A549 (cell line): Measurements from ENCODE around the gene SART3. TPM values are rescaled to one million over a fixed set of nuclear protein-coding genes. Genes with fewer than 3 reads are reported as not detected.

Experiments
- ATAC-seq, 2 experiments: fragments of 200-7000 bp in 1 of 2; fragments of >200 bp in 1 of 2; cut with Nextera tagmentation in 1 of 2; cut with Tn5 transposase in 1 of 2; 3 replicates each; pipeline versions ENCODE4 v1.8.0 to v1.9.1; 2018 to 2020; ENCODE audit warnings: mild to moderate bottlenecking in 1 of 2, moderate library complexity in 1 of 2
- CTCF ChIA-PET: fragments of 300-600 bp; sonication (Branson Sonifier 250); formaldehyde crosslinking; extraction: SDS; loops from one replicate; lab custom pipeline; 2021; ENCODE audit warnings: antibody characterized with exemption, inconsistent platforms; lab: Yijun Ruan, JAX
- POLR2A ChIA-PET: fragments of 350-600 bp; formaldehyde crosslinking; extraction: SDS; loops from one replicate; lab custom pipeline; 2021; ENCODE audit warnings: antibody characterized with exemption, inconsistent platforms; lab: Yijun Ruan, JAX
- DNase-seq, 2 experiments: peaks; one replicate each; pipeline versions ENCODE4 v3.0.0 to v3.0.0-alpha.2; 2011 to 2016; ENCODE audit warnings: low read depth in 1 of 2, low spot score in 1 of 2
- FAIRE-seq: peaks from 2 replicates; lab custom pipeline; 2011; peaks lifted over from hg19 to GRCh38; lab: Jason Lieb, UNC
- H3K27ac ChIP-seq, 2 experiments: fragments of >200 bp; sonication (Bioruptor Twin); formaldehyde crosslinking; 3 replicates each; pipeline ENCODE4 v1.5.1; 2016 to 2017
- H3K4me1 ChIP-seq: fragments of >200 bp; sonication (Bioruptor Twin); formaldehyde crosslinking; 3 replicates; pipeline ENCODE4 v1.6.1; 2016
- H3K4me2 ChIP-seq: fragments of >200 bp; sonication (Bioruptor Twin); formaldehyde crosslinking; 3 replicates; pipeline ENCODE4 v1.6.1; 2016
- H3K4me3 ChIP-seq: fragments of >200 bp; sonication (Bioruptor Twin); formaldehyde crosslinking; 3 replicates; pipeline ENCODE4 v1.5.1; 2016
- H3K9me3 ChIP-seq: fragments of >200 bp; sonication (Bioruptor Twin); formaldehyde crosslinking; 3 replicates; pipeline ENCODE4 v1.6.1; 2016
- CBX2 ChIP-seq: fragments of 200-600 bp; sonication (generic); IDR thresholded peaks from 2 replicates; pipeline ENCODE4 v1.6.1; 2016; ENCODE audit warnings: low read depth, mild to moderate bottlenecking, borderline replicate concordance
- CHD2 ChIP-seq: fragments of 150-350 bp; IDR thresholded peaks from 2 replicates; pipeline ENCODE4 v1.6.1; 2014; ENCODE audit warnings: low read length; ENCODE audit not compliant: partially characterized antibody
- CTCF ChIP-seq: fragments of >200 bp; sonication (Bioruptor Twin); formaldehyde crosslinking; IDR thresholded peaks from 3 replicates; pipeline ENCODE4 v1.5.1; 2016
- EHF ChIP-seq: fragments of 250-450 bp; sonication (Bioruptor Pico); IDR thresholded peaks from 2 replicates; pipeline ENCODE4 v1.5.0; 2020; ENCODE audit warnings: mild to moderate bottlenecking
- FOSL2 ChIP-seq, 2 experiments: fragments of 450-650 bp in 1 of 2; fragments of >200 bp in 1 of 2; sonication (Bioruptor Twin) in 1 of 2; formaldehyde crosslinking; IDR thresholded peaks; 2 replicates each; pipeline versions ENCODE4 v1.5.0 to v1.6.1; 2016 to 2020; ENCODE audit warnings: mild to moderate bottlenecking in 1 of 2, moderate library complexity in 1 of 2
- HOXA7 ChIP-seq: fragments of 250-450 bp; sonication (Bioruptor Pico); IDR thresholded peaks from 2 replicates; pipeline ENCODE4 v1.5.0; 2020; ENCODE audit warnings: mild to moderate bottlenecking, moderate library complexity
- JUN ChIP-seq, 2 experiments: fragments of >200 bp; sonication (Bioruptor Twin); formaldehyde crosslinking; IDR thresholded peaks; 2 replicates in 1 of 2; 3 replicates in 1 of 2; pipeline ENCODE4 v1.6.1; 2016 to 2017
- KDM5A ChIP-seq: fragments of 200-600 bp; sonication (generic); IDR thresholded peaks from 2 replicates; pipeline ENCODE4 v1.6.1; 2016; ENCODE audit warnings: antibody characterized with exemption, mild to moderate bottlenecking
- MAFK ChIP-seq: fragments of 450-650 bp; IDR thresholded peaks from 2 replicates; pipeline ENCODE4 v1.6.1; 2014; ENCODE audit not compliant: partially characterized antibody
- MAX ChIP-seq: IDR thresholded peaks from 2 replicates; pipeline ENCODE4 v1.6.1; 2012
- MYC ChIP-seq: IDR thresholded peaks from 2 replicates; pipeline ENCODE4 v1.6.1; 2012; ENCODE audit warnings: mild to moderate bottlenecking, inconsistent platforms, low read length, improper control_type of control experiment, borderline replicate concordance
- PBX3 ChIP-seq: IDR thresholded peaks from 2 replicates; pipeline ENCODE4 v1.6.1; 2012
- PHF8 ChIP-seq: fragments of 200-600 bp; sonication (generic); IDR thresholded peaks from 2 replicates; pipeline ENCODE4 v1.6.1; 2016; ENCODE audit warnings: low read depth, mild to moderate bottlenecking, antibody characterized with exemption, moderate library complexity, borderline replicate concordance
- POLR2A ChIP-seq: IDR thresholded peaks from 2 replicates; pipeline ENCODE4 v1.6.1; 2012; ENCODE audit warnings: mild to moderate bottlenecking, low read length
- RFX5 ChIP-seq: fragments of 450-650 bp; IDR thresholded peaks from 2 replicates; pipeline ENCODE4 v1.7.1; 2014; ENCODE audit warnings: antibody characterized with exemption, mild to moderate bottlenecking, moderate library complexity
- WGBS: methylation state at CpG from one replicate; pipeline ENCODE4 v1.1.6; 2017; ENCODE audit errors: missing lambda C conversion rate; 5-methylcytosine and 5-hydroxymethylcytosine counted together
- polyA minus RNA-seq: library from RNA; depleted of rRNA, polyadenylated mRNA; stranded (reverse); fragments of >200 nt; gene quantifications from 2 replicates; pipeline ENCODE4 v1.2.3, GENCODE V29; 2011; rRNA and poly(A)+ RNA removed
- polyA plus RNA-seq, 4 experiments: library from polyadenylated mRNA; depleted of rRNA in 3 of 4; stranded (reverse); fragments of >200 nt; fragmentation: RNase III in 1 of 4; extraction: RNeasy Plus Mini Kit Qiagen cat#74134 plus additional on column Dnase treatment in 1 of 4; gene quantifications; 2 replicates in 3 of 4; 3 replicates in 1 of 4; pipeline ENCODE4 v1.2.3, GENCODE V29; 2011 to 2017
- TF ChIP-seq, protein P1 (sequence below): fragments of >200 bp; sonication (Bioruptor Twin); formaldehyde crosslinking; IDR thresholded peaks from 3 replicates; pipeline ENCODE4 v1.6.1; 2016
- TF ChIP-seq, protein P2 (sequence below): IDR thresholded peaks from 2 replicates; pipeline ENCODE4 v1.6.1; 2012; ENCODE audit warnings: low read depth, borderline replicate concordance

Gene SART3, protein sequence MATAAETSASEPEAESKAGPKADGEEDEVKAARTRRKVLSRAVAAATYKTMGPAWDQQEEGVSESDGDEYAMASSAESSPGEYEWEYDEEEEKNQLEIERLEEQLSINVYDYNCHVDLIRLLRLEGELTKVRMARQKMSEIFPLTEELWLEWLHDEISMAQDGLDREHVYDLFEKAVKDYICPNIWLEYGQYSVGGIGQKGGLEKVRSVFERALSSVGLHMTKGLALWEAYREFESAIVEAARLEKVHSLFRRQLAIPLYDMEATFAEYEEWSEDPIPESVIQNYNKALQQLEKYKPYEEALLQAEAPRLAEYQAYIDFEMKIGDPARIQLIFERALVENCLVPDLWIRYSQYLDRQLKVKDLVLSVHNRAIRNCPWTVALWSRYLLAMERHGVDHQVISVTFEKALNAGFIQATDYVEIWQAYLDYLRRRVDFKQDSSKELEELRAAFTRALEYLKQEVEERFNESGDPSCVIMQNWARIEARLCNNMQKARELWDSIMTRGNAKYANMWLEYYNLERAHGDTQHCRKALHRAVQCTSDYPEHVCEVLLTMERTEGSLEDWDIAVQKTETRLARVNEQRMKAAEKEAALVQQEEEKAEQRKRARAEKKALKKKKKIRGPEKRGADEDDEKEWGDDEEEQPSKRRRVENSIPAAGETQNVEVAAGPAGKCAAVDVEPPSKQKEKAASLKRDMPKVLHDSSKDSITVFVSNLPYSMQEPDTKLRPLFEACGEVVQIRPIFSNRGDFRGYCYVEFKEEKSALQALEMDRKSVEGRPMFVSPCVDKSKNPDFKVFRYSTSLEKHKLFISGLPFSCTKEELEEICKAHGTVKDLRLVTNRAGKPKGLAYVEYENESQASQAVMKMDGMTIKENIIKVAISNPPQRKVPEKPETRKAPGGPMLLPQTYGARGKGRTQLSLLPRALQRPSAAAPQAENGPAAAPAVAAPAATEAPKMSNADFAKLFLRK
- polyA plus RNA-seq (2011; rRNA removed), result 51.8 and 52.7 TPM in 2 replicates
- 27.4 and 33.8 TPM in 2 replicates for polyA plus RNA-seq (2012; cell fraction: cytosol; rRNA removed)
- 33.0 and 47.5 TPM in 2 replicates for polyA plus RNA-seq (2012; cell fraction: nucleus; rRNA removed)
- polyA plus RNA-seq (2017; fragmentation: RNase III; extraction: RNeasy Plus Mini Kit Qiagen cat#74134 plus additional on column Dnase treatment), result 77.2 to 83.2 TPM (median 81.5 TPM) in 3 replicates
- polyA minus RNA-seq, result 53.1 and 59.4 TPM in 2 replicates

DNA sequence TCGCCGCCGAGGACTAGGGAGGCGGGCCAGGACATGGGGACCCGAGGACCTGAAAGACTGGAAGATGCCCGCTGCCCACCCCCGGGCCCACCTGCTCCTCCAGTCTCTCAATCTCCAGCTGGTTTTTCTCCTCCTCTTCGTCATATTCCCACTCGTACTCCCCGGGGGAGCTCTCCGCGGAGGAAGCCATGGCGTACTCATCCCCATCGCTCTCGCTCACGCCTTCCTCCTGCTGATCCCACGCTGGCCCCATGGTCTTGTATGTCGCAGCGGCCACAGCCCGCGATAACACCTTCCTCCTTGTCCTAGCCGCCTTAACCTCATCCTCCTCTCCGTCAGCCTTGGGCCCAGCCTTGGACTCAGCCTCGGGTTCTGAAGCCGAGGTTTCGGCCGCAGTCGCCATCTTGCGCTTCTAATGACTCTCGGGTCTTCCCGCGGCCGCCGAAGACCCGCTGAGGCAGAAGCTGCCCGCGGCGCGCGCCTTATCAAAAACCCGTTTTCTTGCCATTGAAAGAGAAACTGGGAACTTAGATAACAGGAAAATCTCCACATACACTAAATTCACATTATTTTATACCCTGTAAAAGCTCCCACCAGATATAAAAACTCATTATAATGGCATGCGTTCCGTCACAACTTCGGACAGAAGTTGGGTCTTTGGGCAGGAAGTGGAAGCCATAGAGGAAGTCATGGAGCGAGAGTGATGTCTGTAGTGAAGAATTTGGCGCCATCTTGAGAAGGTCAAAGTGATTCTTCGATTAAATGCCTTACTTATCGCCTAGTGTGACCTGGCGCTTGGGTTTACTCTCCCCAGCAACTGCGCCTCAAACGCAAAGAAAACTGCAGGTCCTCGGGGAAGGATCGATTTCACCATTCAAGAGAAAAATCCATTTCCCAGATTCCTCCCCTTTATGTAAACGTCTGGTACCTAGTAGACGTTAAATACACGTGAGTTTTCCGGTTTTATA, at the start of gene SART3:
Gene SART3 (minus strand): TSS at position 422 of the 968 bp plus-strand sequence. CDS start 19 bp downstream, at position 403.
- peak; percentile 92 to 93 for DNase-seq
- Histone ChIP-seq H3K4me3 (peak within 1 kb of the TSS; percentile 82), H3K4me1 (peaks cover 33% of the 10 kb centered on the region), H3K27ac (peak within 1 kb of the TSS; percentile 90 to 92), H3K9me3 (no peaks in the 10 kb centered on the region), H3K4me2 (peak within 1 kb of the TSS; percentile 89)
- peak; percentile 92 for FAIRE-seq
- ATAC-seq, result peak; percentile 52 to 72
- no peak for TF ChIP-seq CHD2
- TF ChIP-seq EHF (CRISPR knock-in tag), result no peak
- peak; percentile 96 to 99 for TF ChIP-seq JUN (IDR thresholded peaks at IDR 0.05)
- TF ChIP-seq CTCF, result no peak
- TF ChIP-seq, protein P1, sequence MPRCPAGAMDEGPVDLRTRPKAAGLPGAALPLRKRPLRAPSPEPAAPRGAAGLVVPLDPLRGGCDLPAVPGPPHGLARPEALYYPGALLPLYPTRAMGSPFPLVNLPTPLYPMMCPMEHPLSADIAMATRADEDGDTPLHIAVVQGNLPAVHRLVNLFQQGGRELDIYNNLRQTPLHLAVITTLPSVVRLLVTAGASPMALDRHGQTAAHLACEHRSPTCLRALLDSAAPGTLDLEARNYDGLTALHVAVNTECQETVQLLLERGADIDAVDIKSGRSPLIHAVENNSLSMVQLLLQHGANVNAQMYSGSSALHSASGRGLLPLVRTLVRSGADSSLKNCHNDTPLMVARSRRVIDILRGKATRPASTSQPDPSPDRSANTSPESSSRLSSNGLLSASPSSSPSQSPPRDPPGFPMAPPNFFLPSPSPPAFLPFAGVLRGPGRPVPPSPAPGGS, result peak; percentile 51; the same call in 1 of the 3 replicates
- no peak for TF ChIP-seq FOSL2 (IDR thresholded peaks at IDR 0.05)
- TF ChIP-seq FOSL2 (CRISPR knock-in tag; IDR thresholded peaks at IDR 0.05), result peak; percentile 20
- TF ChIP-seq KDM5A, result peak; percentile 95
- TF ChIP-seq CBX2, result no peak
- peak; percentile 82 for TF ChIP-seq PHF8
- no peak for TF ChIP-seq PBX3
- TF ChIP-seq MAX, result peak; percentile 26; the same call in 1 of the 2 replicates
- TF ChIP-seq POLR2A, result peak; percentile 82
- peak; percentile 26 for TF ChIP-seq MYC
- no peak for TF ChIP-seq HOXA7 (CRISPR knock-in tag)
- TF ChIP-seq, protein P2, sequence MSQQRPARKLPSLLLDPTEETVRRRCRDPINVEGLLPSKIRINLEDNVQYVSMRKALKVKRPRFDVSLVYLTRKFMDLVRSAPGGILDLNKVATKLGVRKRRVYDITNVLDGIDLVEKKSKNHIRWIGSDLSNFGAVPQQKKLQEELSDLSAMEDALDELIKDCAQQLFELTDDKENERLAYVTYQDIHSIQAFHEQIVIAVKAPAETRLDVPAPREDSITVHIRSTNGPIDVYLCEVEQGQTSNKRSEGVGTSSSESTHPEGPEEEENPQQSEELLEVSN, result no peak
- no peak for TF ChIP-seq RFX5
- no peak for TF ChIP-seq MAFK
- ChIA-PET POLR2A (interaction anchor here (0.8 to 1.9 kb wide), 2 partner anchors 57 to 290 kb away, joined by 3 to 5 read pairs; no protein-coding TSS in a partner anchor), CTCF (interaction anchor here (0.6 to 22.8 kb wide), 4 partner anchors 11 to 243 kb away, joined by 5 to 533 read pairs (median 8); no protein-coding TSS in a partner anchor)
- 1% methylated on average over 57 of the region's 57 CpGs for WGBS
